Measurements from ENCODE around the gene VPS9D1.

VPS9D1 gene

DNA sequence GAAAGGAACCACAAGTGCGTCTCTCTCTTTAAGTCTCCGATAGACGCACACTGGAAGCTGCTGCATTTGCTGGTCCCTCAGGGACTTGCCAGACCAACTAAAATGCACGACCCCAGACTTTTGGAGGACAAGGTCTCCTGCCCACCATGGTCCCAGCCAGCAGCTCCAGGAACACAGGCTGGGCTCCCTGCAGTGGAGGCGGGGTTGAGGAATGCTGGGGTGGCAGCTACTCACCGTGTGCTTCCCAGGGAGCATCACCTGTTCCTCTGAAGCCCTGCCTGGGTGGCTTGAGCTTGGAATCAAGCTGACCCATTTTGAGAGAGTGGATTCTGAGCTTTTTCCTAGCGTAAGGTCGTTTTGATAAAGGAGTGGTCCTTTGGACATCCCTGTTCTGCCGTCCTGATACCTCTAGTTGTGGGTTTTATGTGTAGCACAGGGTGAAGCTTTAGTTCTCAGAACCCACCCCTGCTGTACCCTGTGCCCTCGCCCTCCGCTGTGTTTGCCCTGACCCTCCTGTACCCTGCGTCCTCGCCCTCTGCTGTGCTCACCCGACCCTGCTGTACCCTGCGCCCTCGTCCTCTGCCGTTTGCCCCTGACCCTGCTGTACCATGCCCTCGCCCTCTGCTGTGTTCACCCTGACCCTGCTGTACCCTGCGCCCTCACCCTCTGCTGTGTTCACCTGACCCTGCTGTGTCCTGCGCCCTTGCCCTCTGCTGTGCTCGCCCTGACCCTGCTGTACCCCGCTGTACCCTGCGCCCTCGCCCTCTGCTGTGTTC lies 11.6 kb upstream of the VPS9D1 start:
- no peak for DNase-seq

DNA sequence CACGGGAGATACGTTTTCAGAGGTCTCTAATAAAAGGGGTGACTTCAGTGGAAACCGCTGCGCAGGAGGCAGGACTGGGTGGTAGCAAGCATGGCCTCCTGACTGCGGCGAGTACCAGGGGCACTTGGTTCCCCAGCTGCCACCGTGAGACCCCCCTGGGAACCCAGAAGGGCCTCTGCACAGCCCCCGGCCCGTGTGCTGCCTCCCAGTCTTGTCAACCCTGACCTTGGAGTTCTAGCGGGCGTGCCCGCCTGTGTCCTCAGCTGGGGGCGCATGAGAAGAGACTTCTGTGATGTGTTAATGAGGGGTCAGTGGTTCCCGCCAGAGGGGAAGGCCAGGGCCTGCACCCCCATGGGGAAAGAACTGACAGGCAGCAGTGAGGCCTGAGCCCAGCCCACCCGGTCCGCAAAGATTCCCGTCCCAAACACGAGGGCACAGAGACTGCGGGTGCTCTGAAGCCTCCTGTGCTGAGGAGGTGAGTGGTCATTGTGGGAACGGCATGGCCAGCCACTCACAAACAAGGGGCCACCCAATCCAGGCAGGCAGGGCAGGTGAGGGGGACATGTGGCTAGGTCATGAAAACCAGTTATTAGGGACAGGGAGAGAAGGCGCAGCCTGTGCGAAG lies 10.0 kb upstream of the VPS9D1 start:
- no peak for DNase-seq

DNA sequence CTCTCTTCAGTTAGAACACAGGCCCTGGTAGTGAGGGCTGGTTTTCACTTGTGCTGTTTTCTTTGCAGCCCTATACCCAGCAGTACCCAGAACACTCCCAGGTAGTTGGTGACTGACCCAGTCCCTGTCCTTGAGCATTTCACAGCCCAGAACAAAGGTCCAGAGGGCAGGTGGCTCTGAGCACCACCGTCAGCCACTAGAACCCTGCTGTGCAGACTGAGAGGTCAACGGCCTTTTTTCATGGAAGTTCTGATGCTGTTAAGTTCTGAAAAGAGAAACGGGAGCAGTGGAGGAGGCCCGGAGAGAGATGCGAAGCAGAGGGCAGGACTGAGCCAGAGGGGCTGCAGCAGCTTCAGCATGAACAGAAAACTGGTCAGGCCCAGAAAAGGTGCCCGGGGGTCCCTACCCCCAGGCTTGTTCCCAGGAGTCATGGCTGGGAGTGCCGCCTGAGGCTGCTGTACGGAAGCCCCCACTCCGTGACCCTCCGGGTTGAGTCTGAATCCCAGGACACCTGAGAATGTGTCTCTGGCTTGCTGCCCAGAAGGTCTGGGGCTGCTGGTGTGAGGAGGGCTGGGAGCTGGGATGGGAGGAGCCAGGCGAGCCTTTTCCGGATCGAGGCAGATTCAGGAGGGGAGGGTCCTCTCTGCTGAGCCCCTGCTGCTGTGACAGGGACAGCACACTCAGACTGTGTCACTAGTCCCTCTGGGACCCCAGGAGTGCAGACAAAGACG lies 9.3 kb upstream of the VPS9D1 start:
- no peak for DNase-seq

DNA sequence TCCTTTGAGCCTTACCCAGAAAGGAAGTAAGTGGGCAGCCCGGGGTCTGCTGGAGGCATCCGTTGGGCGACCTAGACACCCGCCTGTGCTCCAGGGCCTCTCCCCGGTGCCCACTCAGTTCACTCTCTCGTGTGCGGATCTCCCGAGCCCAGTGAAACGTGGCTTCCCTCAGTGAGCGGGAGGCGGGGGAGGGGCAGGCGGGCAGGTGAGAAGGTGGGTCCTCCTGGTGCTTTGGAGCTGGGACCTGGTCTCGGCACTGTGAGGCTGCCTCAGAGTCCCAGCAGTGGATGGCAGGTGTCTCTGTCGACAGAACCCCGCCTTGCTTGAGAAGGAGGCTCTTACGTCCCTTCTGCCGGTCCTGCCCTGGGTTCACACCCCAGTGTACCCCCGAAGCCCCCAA lies 8.6 kb upstream of the VPS9D1 start:
- no peak for DNase-seq

DNA sequence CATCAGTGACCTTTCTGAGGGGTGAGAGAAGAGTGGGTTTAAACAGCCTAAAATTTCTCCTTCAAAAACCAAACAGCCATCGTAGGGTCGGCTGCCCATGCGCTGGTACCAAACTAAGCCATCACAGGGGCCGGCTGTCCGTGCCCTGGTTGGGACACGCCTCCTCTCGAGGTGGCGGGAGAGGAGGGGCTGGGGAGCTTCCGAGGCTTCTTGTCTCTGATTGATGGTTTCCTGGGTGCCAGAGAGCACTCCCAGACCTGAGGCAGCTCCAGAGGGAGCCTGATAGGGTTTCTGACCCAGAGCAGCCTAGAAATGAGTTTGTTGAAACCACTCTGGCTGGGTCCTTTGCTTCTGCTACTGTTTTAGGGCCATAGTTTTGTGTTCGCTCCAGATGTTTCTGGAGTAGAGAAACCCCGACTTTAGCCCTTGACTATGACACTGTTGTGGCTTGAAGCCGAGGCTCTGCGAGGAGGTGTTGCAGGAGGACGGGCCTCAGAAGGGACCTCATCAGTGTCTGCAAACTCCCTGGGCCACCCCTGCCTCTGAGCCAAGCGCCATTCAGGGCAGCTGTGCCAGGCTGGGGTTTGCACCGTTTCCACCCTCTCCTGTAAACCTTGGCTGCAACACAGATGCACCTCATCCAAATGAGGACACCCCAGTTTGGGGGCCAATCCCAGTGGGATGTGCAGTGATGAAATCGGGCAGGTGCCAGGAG lies 6.9 kb upstream of the VPS9D1 start:
- no peak for DNase-seq

DNA sequence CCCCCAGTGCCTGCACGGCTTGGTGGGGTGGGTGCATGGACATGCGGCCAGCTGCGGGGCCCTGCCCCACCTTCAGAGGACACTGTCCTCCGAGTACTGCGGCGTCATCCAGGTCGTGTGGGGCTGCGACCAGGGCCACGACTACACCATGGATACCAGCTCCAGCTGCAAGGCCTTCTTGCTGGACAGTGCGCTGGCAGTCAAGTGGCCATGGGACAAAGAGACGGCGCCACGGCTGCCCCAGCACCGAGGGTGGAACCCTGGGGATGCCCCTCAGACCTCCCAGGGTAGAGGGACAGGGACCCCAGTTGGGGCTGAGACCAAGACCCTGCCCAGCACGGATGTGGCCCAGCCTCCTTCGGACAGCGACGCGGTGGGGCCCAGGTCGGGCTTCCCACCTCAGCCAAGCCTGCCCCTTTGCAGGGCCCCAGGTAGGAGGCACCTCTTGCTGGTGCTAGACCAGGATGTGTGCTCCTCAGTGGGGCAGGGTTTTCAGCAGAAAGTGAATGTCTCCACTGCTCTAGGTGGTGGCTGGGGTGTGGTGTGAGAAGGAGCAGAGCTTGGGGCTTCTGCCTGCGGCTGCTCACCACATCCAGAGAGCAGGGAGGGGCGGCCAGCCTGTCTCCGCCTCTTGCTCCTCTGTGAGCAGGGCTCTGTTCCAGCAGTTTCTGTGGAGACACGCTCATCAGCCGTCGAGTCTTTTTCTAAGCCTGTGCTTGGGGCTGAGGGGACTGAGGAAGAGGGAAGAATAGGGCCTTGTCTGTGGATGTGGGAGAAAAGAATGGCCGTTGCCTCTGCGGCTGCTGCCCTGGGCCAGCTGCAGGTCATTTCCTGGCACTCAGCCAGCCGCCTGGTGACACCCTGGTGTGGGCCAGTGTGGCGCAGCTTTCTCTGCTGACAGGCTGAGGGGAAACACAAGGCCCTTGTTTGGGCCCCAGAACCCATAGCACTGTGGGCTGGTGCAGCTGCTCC lies 2.9 kb upstream of the VPS9D1 start:
- peak; percentile 60 for DNase-seq

DNA sequence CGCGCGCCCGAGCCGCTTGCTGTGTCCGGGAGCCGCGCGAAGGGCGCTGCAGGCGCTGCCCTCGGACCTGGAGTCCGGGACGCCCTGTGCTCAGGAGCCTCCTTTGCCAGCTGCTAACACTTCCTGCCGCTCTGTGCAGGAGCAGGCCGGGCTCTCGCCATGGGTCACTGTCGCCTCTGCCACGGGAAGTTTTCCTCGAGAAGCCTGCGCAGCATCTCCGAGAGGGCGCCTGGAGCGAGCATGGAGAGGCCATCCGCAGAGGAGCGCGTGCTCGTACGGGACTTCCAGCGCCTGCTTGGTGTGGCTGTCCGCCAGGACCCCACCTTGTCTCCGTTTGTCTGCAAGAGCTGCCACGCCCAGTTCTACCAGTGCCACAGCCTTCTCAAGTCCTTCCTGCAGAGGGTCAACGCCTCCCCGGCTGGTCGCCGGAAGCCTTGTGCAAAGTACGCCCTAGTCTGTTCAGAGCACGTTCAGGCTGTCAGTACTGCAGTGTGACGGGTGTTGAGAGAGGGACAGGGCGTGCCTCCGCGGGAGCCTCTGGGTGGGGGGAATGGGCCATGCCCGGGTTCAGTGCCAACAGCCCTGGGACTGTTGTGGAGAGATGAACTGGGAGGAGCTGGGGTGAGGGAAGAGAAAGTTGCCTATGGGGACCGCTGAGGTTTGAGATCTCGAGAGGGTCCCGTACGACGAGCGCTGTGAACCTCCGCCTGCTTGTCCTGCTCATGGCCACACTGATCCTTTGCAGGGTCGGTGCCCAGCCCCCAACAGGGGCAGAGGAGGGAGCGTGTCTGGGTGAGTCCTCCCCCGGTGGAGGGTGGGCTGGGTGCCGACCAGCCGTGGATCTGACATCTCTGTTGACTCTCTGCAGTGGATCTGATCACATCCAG lies 1.9 kb upstream of the VPS9D1 start:
- peak; percentile 63 for DNase-seq

DNA sequence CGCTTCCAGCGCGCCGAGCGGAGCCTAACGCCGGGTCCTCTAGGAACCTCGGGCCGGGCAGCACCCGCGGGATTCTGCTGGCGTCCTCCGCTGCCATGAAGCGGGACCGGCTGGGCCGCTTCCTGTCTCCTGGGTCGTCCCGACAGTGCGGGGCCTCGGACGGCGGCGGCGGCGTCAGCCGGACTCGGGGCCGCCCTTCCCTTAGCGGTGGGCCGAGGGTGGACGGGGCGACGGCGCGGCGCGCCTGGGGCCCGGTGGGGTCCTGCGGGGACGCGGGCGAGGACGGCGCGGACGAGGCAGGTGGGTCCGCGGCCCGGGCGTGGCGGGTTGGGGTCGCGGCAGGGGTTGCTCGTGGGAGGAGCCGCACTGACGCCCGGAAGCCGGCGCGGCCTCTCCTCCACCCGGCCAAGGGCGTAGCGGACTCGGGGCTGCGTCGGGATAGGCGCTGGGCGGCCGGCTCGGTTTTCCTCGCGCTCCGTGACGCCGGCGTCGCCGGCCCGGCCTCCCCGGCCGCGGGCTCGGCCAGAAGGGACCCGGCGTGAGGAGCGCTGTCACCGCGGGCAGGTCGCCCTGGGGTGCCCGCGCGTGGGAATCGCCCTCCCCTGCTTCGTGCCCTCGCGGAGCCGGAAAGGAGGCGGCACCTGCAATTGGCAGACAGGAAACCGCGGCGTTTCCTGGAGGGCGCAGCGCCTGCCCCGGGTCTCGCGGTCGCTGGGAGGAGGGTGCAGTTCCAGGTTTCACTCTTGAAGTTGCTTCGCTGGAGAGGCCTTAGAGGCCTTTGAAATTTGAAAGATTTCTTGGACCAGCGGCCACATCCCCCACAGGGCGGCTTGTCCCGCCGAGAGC lies 1.1 kb upstream of the VPS9D1 start:
- peak; percentile 81 for DNase-seq

DNA sequence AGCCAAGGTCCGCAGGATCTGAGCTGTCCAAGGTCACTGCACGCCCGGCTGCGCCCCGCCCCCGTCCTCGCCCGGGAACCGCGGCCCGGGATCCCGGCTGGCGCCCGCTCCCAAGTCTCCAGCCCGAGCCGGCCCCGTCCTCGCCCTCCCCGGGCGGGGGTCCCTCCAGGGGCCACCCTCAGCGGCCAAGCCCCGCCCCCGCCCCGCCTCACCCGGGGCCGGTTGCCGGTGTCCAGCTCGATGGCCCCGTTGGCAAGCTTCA lies 216 bp downstream of the VPS9D1 start:
- DNase-seq, result no peak

DNA sequence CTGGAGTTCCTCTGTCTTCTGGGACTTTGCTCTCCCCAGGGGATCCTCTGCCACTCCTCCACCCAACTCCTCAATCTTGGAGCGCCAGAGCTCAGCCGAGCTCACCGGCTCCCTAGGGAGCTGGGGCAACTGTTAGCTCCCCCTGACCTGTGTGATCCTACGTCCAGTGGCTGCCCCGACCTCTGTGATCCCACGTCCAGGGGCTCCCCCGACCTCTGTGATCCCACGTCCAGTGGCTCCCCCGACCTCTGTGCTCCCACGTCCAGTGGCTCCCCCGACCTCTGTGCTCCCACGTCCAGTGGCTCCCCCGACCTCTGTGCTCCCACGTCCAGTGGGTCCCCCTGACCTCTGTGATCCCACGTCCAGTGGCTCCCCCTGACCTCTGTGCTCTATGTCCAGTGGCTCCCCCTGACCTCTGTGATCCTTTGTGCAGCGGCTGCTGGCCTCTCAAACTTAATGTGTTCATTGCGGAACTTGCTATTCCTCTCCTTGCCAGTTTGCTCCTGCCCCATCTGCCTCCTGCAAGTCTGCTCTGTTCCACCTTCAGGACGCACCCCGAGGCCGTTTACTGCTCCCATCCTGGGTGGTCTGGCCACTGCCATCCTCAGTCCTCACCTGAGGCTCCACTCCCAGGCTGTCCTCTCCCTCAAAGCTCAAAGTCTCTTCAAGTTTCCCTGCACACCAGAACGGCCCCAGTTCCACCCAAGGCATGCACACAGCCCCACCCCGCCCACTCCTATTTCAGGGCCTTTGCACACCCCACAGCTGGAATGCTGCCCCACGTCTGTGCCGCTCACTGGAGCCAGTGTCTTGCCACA lies 2.8 kb downstream of the VPS9D1 start:
- DNase-seq, result no peak

DNA sequence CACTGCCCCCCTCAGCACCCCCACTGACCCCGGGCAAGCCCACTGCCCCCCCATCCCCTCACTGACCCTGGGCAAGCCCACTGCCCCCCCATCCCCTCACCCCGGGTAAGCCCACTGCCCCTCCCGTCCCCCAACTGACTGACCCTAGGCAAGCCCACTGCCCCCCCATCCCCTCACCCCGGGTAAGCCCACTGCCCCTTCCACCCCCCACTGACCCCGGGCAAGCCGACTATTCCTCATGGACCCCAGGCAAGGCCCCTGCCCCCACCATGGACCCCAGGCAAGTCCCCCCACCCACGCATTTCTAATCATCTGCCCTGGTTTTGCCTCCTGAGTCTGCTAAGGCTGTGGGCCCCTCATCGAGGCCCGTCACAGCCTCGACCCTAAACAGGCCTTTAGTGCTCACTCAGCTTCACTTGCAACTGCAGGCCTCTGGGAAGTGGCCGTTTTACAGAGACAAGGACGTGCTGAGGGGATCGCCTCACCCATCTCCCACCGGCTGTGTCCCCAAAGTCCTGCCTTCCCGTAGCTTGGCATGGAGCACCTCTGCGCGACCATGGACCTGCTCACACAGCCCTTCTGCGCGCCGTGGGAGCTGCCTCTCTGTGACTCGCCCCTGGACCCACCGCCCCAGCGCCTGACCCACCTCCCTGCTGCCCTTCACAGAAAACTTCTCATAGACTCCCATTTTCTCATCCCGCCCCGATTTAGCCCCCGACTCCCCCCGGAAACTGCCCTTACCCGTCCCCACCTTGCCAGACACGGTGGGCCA lies 3.6 kb downstream of the VPS9D1 start:
- DNase-seq, result no peak

DNA sequence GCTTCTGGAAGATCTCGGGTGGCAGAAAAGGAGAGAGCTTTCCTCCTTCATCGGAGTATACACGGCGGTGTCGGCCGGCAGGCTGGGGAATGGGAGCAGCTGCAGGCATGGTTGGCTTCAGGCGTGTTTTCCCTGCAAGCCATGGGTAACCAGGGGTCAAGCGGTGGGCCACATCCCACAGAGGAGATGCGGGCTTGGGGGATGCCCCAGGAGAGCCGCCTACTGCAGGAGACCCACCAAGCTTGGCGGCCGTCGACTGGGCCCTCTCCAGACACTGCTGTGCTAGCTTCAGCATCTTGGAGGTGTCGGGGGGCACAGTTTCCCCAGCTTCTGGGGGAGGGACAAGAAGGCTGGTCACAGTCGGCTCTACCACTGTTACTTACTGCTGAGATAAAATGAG lies 4.2 kb downstream of the VPS9D1 start:
- no peak for DNase-seq

DNA sequence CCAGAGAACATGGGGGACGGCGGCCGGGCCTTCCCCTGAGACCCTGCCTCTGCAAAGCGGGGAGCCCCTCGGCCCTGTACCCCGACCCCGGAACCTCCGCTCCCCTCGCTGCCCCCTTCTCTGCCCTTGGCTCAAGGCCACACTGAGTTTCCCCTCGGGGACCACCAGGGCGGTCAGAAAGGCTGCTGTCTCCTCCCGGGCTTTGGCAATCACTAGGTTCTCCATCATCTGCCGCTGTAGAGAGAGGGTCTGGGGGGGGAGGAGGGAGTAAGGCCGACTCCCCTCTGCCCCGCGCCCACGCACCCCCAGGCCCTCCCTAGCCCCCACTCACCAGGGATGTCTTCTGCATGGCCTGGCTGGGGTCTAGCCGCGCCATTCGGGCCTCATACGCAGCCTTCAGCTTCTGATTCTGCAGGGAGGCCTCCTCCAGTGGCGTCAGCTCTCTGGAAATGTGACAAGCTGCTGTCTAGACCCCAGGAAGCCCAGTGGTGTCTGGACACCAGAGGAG lies 8.4 kb downstream of the VPS9D1 start:
- DNase-seq, result no peak

DNA sequence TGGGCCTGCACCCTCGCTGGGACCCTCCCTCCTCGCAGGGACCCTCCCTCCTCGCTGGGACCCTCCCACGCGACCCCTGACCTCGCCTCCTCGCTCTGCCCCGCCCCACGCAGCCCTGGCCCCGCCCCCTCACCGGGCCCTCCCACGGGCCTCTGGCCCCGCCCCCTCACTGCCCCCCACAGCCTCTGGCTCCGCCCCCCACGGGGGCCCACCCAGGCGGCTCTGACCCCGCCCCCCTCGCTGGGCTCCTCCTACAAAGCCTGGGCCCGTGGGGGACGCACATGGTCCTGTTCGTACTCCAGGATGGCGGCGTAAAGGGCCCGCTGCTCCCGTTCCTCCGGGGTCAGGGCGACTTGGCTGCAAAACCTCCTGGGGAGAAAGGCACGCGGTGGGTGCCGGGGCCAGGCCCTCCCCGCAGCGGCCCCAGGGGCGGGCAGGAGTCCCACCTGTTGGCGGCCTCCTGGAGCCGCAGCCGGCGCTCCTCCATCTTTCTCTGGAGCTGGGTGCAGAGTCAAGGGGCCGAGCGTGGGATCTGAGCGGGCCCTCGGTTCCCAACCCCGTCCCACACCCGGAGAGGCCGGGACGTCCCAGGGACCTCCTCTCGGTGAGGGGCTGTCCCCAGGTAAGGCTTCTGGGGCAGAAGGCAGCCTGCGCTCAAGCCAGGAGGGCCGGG lies 9.0 kb downstream of the VPS9D1 start:
- DNase-seq, result peak; percentile 83

DNA sequence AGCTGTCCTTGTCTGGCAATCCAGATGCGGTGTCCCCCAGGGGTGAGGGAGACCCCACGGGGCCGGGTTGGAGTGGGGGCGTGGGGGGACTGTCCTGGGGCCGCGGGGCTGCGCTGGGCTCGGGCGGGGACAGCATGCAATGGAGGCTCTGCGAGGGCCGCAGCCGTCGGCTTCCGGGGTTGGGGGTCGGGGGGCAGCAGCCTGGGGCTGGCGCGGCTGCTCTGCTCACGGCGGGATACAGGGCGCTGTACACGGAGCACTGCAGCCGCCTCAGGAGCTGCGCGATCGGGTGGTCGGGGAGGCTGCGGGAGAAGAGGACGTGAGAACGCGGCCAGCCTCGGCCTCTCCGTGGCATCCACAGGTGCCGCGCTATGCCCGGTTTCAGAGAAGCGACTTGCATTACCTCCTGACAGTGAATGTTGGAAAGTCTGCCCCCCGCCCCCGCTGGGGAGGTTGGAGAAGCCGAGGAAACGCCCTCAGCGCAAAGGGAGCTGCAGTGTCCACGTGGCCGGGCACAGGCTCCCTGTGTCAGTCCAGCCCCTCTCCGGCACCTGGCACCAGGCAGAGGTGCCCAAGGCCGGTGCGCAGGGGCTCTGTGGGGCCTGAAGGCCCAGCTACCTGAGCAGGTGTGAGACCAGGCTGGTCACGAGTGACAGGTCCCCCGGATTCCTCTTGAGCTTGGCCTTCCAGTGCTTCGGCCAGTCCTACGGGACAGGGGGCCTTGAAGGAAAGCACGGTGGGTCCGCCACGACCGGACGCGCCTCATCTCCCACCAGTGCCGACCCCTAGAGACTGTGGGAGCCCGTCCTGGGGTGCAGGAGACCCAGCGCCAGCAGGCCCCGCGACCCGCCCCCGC lies 9.8 kb downstream of the VPS9D1 start:
- DNase-seq, result no peak

DNA sequence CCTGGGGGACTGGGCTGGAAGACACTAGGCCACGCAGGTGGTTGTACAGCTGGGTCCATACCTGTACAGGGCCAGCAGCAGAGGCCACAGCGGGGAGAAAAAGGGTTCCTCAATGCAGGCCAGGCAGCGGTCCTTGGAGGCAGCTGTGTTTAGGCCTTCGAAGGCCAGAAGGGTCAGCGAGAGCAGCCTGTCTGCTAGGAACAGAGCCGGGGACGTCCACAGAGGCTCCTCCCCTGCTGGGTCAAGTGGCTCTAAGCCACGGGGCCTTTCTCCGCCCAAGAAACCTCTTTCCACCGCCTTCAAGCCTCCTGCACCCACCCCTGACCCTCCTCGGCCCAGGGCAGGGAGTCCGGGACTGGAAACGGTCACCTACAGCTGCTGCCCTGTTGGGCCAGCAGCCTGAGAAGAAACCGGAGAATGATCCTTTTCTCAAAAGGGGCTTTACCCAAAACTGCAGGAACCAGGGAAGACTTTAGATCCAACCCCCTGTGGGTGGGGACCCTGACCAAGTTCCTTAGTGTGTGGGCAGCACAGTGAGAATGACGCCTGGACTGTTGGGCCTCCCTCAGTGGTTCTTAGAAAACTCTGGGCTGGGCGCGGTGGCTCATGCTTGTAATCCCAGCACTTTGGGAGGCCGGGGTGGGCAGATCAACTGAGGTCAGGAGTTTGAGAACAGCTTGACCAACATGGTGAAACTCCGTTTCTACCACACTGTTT lies 10.8 kb downstream of the VPS9D1 start:
- DNase-seq, result no peak
